GM10248 (cell line): Measurements from ENCODE around the gene MEDAG.
A peak's percentile ranks its signal among the peaks of the same experiment; 100 is the strongest.

Experiments used
- CTCF ChIA-PET: fragments of 300-600 bp; sonication (Branson Sonifier 250); formaldehyde crosslinking; extraction: SDS; loops from one replicate; lab custom pipeline; 2021; ENCODE audit warnings: antibody characterized with exemption; lab: Yijun Ruan, JAX
- POLR2A ChIA-PET: fragments of 350-650 bp; sonication (Branson Sonifier 250); formaldehyde crosslinking; extraction: SDS; loops from one replicate; lab custom pipeline; 2020; ENCODE audit warnings: antibody characterized with exemption; lab: Yijun Ruan, JAX
- DNase-seq: peaks from one replicate; pipeline ENCODE4 v3.0.0; 2012; ENCODE audit errors: extremely low spot score
- CTCF ChIP-seq: IDR thresholded peaks from 2 replicates; pipeline ENCODE4 v1.5.1; 2012; ENCODE audit warnings: mild to moderate bottlenecking, low read depth; ENCODE audit errors: extremely low read depth, missing control alignments, control extremely low read depth

MEDAG gene

GRCh38 chr13:30867089-30867669 lies 38.9 kb upstream of the MEDAG start:
- TF ChIP-seq CTCF = no peak
- POLR2A ChIA-PET = no interaction called here
- DNase-seq = no peak
- CTCF ChIA-PET = interaction anchor here (0.9 to 3.5 kb wide), 4 partner anchors 11 to 179 kb away, joined by 3 to 47 read pairs (median 6); no protein-coding TSS in a partner anchor

GRCh38 chr13:30868799-30869470 lies 37.1 kb upstream of the MEDAG start:
- CTCF ChIA-PET = interaction anchor here (1.0 to 1.9 kb wide), 4 partner anchors 10 to 16 kb away, joined by 3 to 6 read pairs (median 4); no protein-coding TSS in a partner anchor
- POLR2A ChIA-PET = no interaction called here
- DNase-seq = no peak
- no peak for TF ChIP-seq CTCF

- no peak for DNase-seq
- POLR2A ChIA-PET = no interaction called here
- TF ChIP-seq CTCF = no peak
- CTCF ChIA-PET = interaction anchor here (1.2 to 1.9 kb wide), 2 partner anchors 10 to 12 kb away, joined by 3 to 6 read pairs; no protein-coding TSS in a partner anchor
Measured at GRCh38 chr13:30869491-30869890, 36.6 kb upstream of the MEDAG start.

GRCh38 chr13:30870049-30870884 lies 35.8 kb upstream of the MEDAG start:
- POLR2A ChIA-PET = no interaction called here
- no peak for TF ChIP-seq CTCF
- DNase-seq = peak; percentile 24
- CTCF ChIA-PET = interaction anchor here (1.2 to 1.9 kb wide), 2 partner anchors 9 to 13 kb away, joined by 3 to 6 read pairs; no protein-coding TSS in a partner anchor

GRCh38 chr13:30870916-30871587 lies 35.0 kb upstream of the MEDAG start:
- ChIA-PET CTCF (interaction anchor here (1.5 to 1.7 kb wide), 2 partner anchors 11 to 24 kb away, joined by 3 to 5 read pairs; no protein-coding TSS in a partner anchor), POLR2A (no interaction called here)
- no peak for DNase-seq
- no peak for TF ChIP-seq CTCF

- ChIA-PET POLR2A (no interaction called here), CTCF (interaction anchor here (0.7 to 1.7 kb wide), 3 partner anchors 11 to 25 kb away, joined by 3 to 5 read pairs (median 3); no protein-coding TSS in a partner anchor)
- peak; percentile 26 for DNase-seq
- TF ChIP-seq CTCF = no peak
Measured at GRCh38 chr13:30871588-30872275, 34.3 kb upstream of the MEDAG start.
